ENCODE data around the gene CHL1. TPM values are rescaled to one million over a fixed set of nuclear protein-coding genes. Genes with fewer than 3 reads are reported as not detected.

CHL1 gene
- total RNA-seq, 1 donor, result 3.6 TPM

- Histone ChIP-seq H2AFZ (ENCODE audit: low read length) (peak overlapping the region; percentile 15), H3K4me2 (ENCODE audit: insufficient read depth, low read length) (no peak overlapping the region), H3K79me2 (ENCODE audit: insufficient read depth, low read length) (no peaks in the 10 kb centered on the region)
Measured at GRCh38 chr3:377158-377561, 180.6 kb downstream of the CHL1 start.

GRCh38 chr3:380801-381200 is 184.2 kb downstream of the CHL1 start:
- TF ChIP-seq CTCF (IDR thresholded peaks at IDR 0.05; ENCODE audit: extremely low read depth, low read depth, low read length), result no peak
- Histone ChIP-seq H3K27me3 (ENCODE audit: insufficient read depth, low read length) (no peaks in the 10 kb centered on the region), H4K20me1 (ENCODE audit: insufficient read depth, low read length) (no peaks in the 10 kb centered on the region), H3K27ac (ENCODE audit: low read depth, low read length) (no peak overlapping the region), H3K4me1 (ENCODE audit: insufficient read depth, low read length) (no peaks in the 10 kb centered on the region), H3K9me3 (ENCODE audit: low read depth, low read length) (no peaks in the 10 kb centered on the region), H2AFZ (ENCODE audit: low read length) (no peak overlapping the region), H3K4me2 (ENCODE audit: insufficient read depth, low read length) (no peak overlapping the region), H3K79me2 (ENCODE audit: insufficient read depth, low read length) (no peaks in the 10 kb centered on the region), H3K4me3 (ENCODE audit: insufficient read depth, low read length) (no peak overlapping the region), H3K36me3 (ENCODE audit: insufficient read depth, low read length) (no peaks in the 10 kb centered on the region)
- no peak for DNase-seq (ENCODE audit: insufficient read length, low spot score, missing footprints)

More at GRCh38 chr3:377158-377561, 180.6 kb downstream of the CHL1 start:
- Histone ChIP-seq H3K4me3 (ENCODE audit: insufficient read depth, low read length) (no peak overlapping the region), H4K20me1 (ENCODE audit: insufficient read depth, low read length) (no peaks in the 10 kb centered on the region), H3K27me3 (ENCODE audit: insufficient read depth, low read length) (no peaks in the 10 kb centered on the region), H3K9me3 (ENCODE audit: low read depth, low read length) (no peaks in the 10 kb centered on the region), H3K4me1 (ENCODE audit: insufficient read depth, low read length) (no peaks in the 10 kb centered on the region), H3K36me3 (ENCODE audit: insufficient read depth, low read length) (no peaks in the 10 kb centered on the region), H3K27ac (ENCODE audit: low read depth, low read length) (no peak overlapping the region)
- DNase-seq (ENCODE audit: insufficient read length, low spot score, missing footprints), result no peak
- TF ChIP-seq CTCF (IDR thresholded peaks at IDR 0.05; ENCODE audit: extremely low read depth, low read depth, low read length), result peak; percentile 29

GRCh38 chr3:385151-385550 is 188.6 kb downstream of the CHL1 start:
- Histone ChIP-seq H4K20me1 (ENCODE audit: insufficient read depth, low read length) (no peaks in the 10 kb centered on the region), H3K36me3 (ENCODE audit: insufficient read depth, low read length) (no peaks in the 10 kb centered on the region), H2AFZ (ENCODE audit: low read length) (no peak overlapping the region), H3K4me2 (ENCODE audit: insufficient read depth, low read length) (no peak overlapping the region), H3K27me3 (ENCODE audit: insufficient read depth, low read length) (no peaks in the 10 kb centered on the region), H3K4me3 (ENCODE audit: insufficient read depth, low read length) (no peak overlapping the region), H3K27ac (ENCODE audit: low read depth, low read length) (no peak overlapping the region), H3K79me2 (ENCODE audit: insufficient read depth, low read length) (no peaks in the 10 kb centered on the region), H3K4me1 (ENCODE audit: insufficient read depth, low read length) (no peaks in the 10 kb centered on the region), H3K9me3 (ENCODE audit: low read depth, low read length) (no peaks in the 10 kb centered on the region)
- no peak for DNase-seq (ENCODE audit: insufficient read length, low spot score, missing footprints)
- TF ChIP-seq CTCF (IDR thresholded peaks at IDR 0.05; ENCODE audit: extremely low read depth, low read depth, low read length), result no peak

GRCh38 chr3:394775-395174 is 198.2 kb downstream of the CHL1 start:
- H3K4me3 ChIP-seq (ENCODE audit: insufficient read depth, low read length), result no peak overlapping the region
- TF ChIP-seq CTCF (IDR thresholded peaks at IDR 0.05; ENCODE audit: extremely low read depth, low read depth, low read length), result no peak
- no peak for DNase-seq (ENCODE audit: insufficient read length, low spot score, missing footprints)

More at GRCh38 chr3:394775-395174, 198.2 kb downstream of the CHL1 start:
- H3K4me1 ChIP-seq (ENCODE audit: insufficient read depth, low read length), result no peaks in the 10 kb centered on the region
- peaks cover 2% of the 10 kb centered on the region for H3K9me3 ChIP-seq (ENCODE audit: low read depth, low read length)
- no peaks in the 10 kb centered on the region for H4K20me1 ChIP-seq (ENCODE audit: insufficient read depth, low read length)
- H3K36me3 ChIP-seq (ENCODE audit: insufficient read depth, low read length), result no peaks in the 10 kb centered on the region
- no peaks in the 10 kb centered on the region for H3K79me2 ChIP-seq (ENCODE audit: insufficient read depth, low read length)
- no peaks in the 10 kb centered on the region for H3K27me3 ChIP-seq (ENCODE audit: insufficient read depth, low read length)
- no peak overlapping the region for H2AFZ ChIP-seq (ENCODE audit: low read length)
- H3K27ac ChIP-seq (ENCODE audit: low read depth, low read length), result no peak overlapping the region
- H3K4me2 ChIP-seq (ENCODE audit: insufficient read depth, low read length), result no peak overlapping the region
